ENCODE data around the gene CENPU.
"Not testable (repeated sequence)": the region's sequence is repeated elsewhere in the genome, so short reads cannot be mapped to it uniquely, and the experiment has no call there.

CENPU gene

GRCh38 chr4:184733654-184734524, at the start of gene CENPU:
TSS of gene CENPU (minus strand) at chr4:184734096. CDS start at chr4:184734062, 34 bp downstream.
- DNase-seq, result peak; percentile 99

- no peak for DNase-seq
These were observed 49.0 kb upstream of the CENPU start for GRCh38 chr4:184782731-184783373.

GRCh38 chr4:184779160-184779559, 45.3 kb upstream of the CENPU start:
- not testable (repeated sequence) for DNase-seq

- no peak for DNase-seq
These were observed 44.4 kb upstream of the CENPU start for GRCh38 chr4:184778325-184778724.

GRCh38 chr4:184776821-184777220, 42.9 kb upstream of the CENPU start:
- DNase-seq, result no peak

GRCh38 chr4:184775854-184776555, 42.1 kb upstream of the CENPU start:
- DNase-seq, result no peak

- DNase-seq, result no peak
These were observed 40.3 kb upstream of the CENPU start for GRCh38 chr4:184774152-184774551.

- DNase-seq, result no peak
These were observed 37.5 kb upstream of the CENPU start for GRCh38 chr4:184771416-184771815.

GRCh38 chr4:184769141-184769765, 35.4 kb upstream of the CENPU start:
- no peak for DNase-seq

GRCh38 chr4:184768296-184768695, 34.4 kb upstream of the CENPU start:
- peak; percentile 29 for DNase-seq

GRCh38 chr4:184766446-184766845, 32.5 kb upstream of the CENPU start:
- DNase-seq, result peak; percentile 32

- no peak for DNase-seq
These were observed 31.8 kb upstream of the CENPU start for GRCh38 chr4:184765473-184766340.

- no peak for DNase-seq
These were observed 30.7 kb upstream of the CENPU start for GRCh38 chr4:184764601-184765000.

GRCh38 chr4:184763150-184763780, 29.4 kb upstream of the CENPU start:
- no peak for DNase-seq

- no peak for DNase-seq
These were observed 28.2 kb upstream of the CENPU start for GRCh38 chr4:184762100-184762499.

GRCh38 chr4:184760681-184761080, 26.8 kb upstream of the CENPU start:
- no peak for DNase-seq

- no peak for DNase-seq
These were observed 23.9 kb upstream of the CENPU start for GRCh38 chr4:184757810-184758209.

- no peak for DNase-seq
These were observed 22.5 kb upstream of the CENPU start for GRCh38 chr4:184756399-184756798.

- DNase-seq, result peak; percentile 87
These were observed 21.4 kb upstream of the CENPU start for GRCh38 chr4:184755278-184755677.

- DNase-seq, result no peak
These were observed 18.8 kb upstream of the CENPU start for GRCh38 chr4:184752496-184753275.

GRCh38 chr4:184751585-184751956, 17.7 kb upstream of the CENPU start:
- DNase-seq, result no peak
